Endothelial cell of umbilical vein (primary cell): Measurements from ENCODE around the gene RAB40A. TPM values are rescaled to one million over a fixed set of nuclear protein-coding genes. Genes with fewer than 3 reads are reported as not detected.

Experiments used
- BruUV-seq: library from RNA; stranded (reverse); fragments of 400-500 nt; replicated peaks from 2 replicates; lab custom pipeline; 2021; lab: Mats Ljungman, UMichigan
- CTCF ChIA-PET: fragments of 300-600, 350-600 bp; sonication (Branson Sonifier 250); formaldehyde crosslinking; loops from one replicate; lab custom pipeline; 2021; ENCODE audit warnings: antibody characterized with exemption, inconsistent platforms; lab: Charles Lee
- POLR2A ChIA-PET: fragments of 300-600, 350-600 bp; sonication (Branson Sonifier 250); formaldehyde crosslinking; loops from one replicate; lab custom pipeline; 2021; ENCODE audit warnings: antibody characterized with exemption, inconsistent platforms; lab: Charles Lee
- DNase-seq: peaks from one replicate; pipeline ENCODE4 v3.0.0-alpha.2; 2011; ENCODE audit warnings: low read depth, low spot score
- FAIRE-seq: peaks from 2 replicates; lab custom pipeline; 2011; peaks lifted over from hg19 to GRCh38; lab: Jason Lieb, UNC
- H2AFZ ChIP-seq: 2 replicates; pipeline ENCODE4 v1.6.0; 2012; ENCODE audit warnings: low read depth, low read length, control low read depth, inconsistent platforms
- H3K27ac ChIP-seq: 2 replicates; pipeline ENCODE4 v1.5.1; 2011; ENCODE audit warnings: low read depth, mild to moderate bottlenecking, control low read depth, low read length, moderate library complexity; ENCODE audit not compliant: insufficient read depth
- H3K27me3 ChIP-seq, 2 experiments: 2 replicates each; pipeline versions ENCODE4 v1.6.0 to v1.6.1; 2011; ENCODE audit warnings: low read length in 2 of 2, mixed read lengths in 1 of 2; ENCODE audit not compliant: control insufficient read depth in 2 of 2, insufficient read depth in 2 of 2
- H3K36me3 ChIP-seq, 2 experiments: 2 replicates in 1 of 2; 3 replicates in 1 of 2; pipeline ENCODE4 v1.5.1; 2011; ENCODE audit warnings: low read length in 2 of 2, mild to moderate bottlenecking in 1 of 2, moderate library complexity in 1 of 2; ENCODE audit not compliant: control insufficient read depth in 2 of 2, insufficient read depth in 2 of 2; ENCODE audit errors: extremely low read depth in 1 of 2
- H3K4me1 ChIP-seq: 3 replicates; pipeline ENCODE4 v1.5.1; 2011; ENCODE audit warnings: mild to moderate bottlenecking, low read length; ENCODE audit not compliant: control insufficient read depth, insufficient read depth; ENCODE audit errors: extremely low read depth
- H3K4me2 ChIP-seq: 2 replicates; pipeline ENCODE4 v1.6.1; 2011; ENCODE audit warnings: low read length, control low read depth, mixed read lengths; ENCODE audit not compliant: insufficient read depth
- H3K4me3 ChIP-seq, 3 experiments: fragments of 200-600 bp in 1 of 3; sonication (generic), shearing (Covaris generic) in 1 of 3; replicated peaks in 1 of 3; 2 replicates each; pipeline ENCODE4 v1.5.1; 2011 to 2016; ENCODE audit warnings: control low read depth in 3 of 3, low read length in 3 of 3, mild to moderate bottlenecking in 2 of 3, inconsistent platforms in 1 of 3, low read depth in 1 of 3, moderate library complexity in 1 of 3; ENCODE audit not compliant: insufficient read depth in 1 of 3
- H3K79me2 ChIP-seq: 2 replicates; pipeline ENCODE4 v1.6.0; 2012; ENCODE audit warnings: low read length, inconsistent platforms; ENCODE audit not compliant: control insufficient read depth, insufficient read depth
- H3K9ac ChIP-seq: replicated peaks from 2 replicates; pipeline ENCODE3; 2011; ENCODE audit warnings: low read length, control low read depth; ENCODE audit not compliant: insufficient read depth; ENCODE audit errors: extremely low read depth
- H3K9me1 ChIP-seq: replicated peaks from 3 replicates; pipeline ENCODE4 v1.6.0; 2011; ENCODE audit warnings: mild to moderate bottlenecking, low read length; ENCODE audit not compliant: control insufficient read depth, insufficient read depth; ENCODE audit errors: extremely low read depth
- H3K9me3 ChIP-seq: replicated peaks from 2 replicates; pipeline ENCODE4 v1.5.1; 2012; ENCODE audit warnings: low read length, inconsistent platforms; ENCODE audit not compliant: control insufficient read depth, insufficient read depth
- H4K20me1 ChIP-seq: replicated peaks from 2 replicates; pipeline ENCODE3; 2011; ENCODE audit warnings: mild to moderate bottlenecking, low read length; ENCODE audit not compliant: control insufficient read depth, insufficient read depth; ENCODE audit errors: extremely low read depth
- GATA2 ChIP-seq: IDR thresholded peaks from 2 replicates; pipeline ENCODE4 v1.7.0; 2011; ENCODE audit warnings: low read depth, mild to moderate bottlenecking, moderate library complexity, mixed read lengths, low read length; ENCODE audit not compliant: insufficient read length, insufficient read depth
- JUN ChIP-seq: IDR thresholded peaks from 2 replicates; pipeline ENCODE4 v1.6.1; 2011; ENCODE audit warnings: borderline replicate concordance, low read depth; ENCODE audit not compliant: insufficient read length, insufficient read depth
- POLR2A ChIP-seq: IDR thresholded peaks from 2 replicates; pipeline ENCODE4 v1.6.1; 2012; ENCODE audit warnings: low read depth, mild to moderate bottlenecking, control low read depth, low read length
- dilution Hi-C: fragments of 300-500 bp; cut with MboI; formaldehyde crosslinking; loops from one replicate; pipeline ENCODE4 v1.15.0; 2019; ENCODE audit warnings: low sequenced_read_pairs; ENCODE audit not compliant: extremely low pct_ligation_motif_present
- intact Hi-C: fragments of 100-400 bp; cut with micrococcal nuclease; formaldehyde crosslinking; loops from one replicate; pipeline ENCODE4 v1.10.0; 2022
- polyA plus RNA-seq, 4 experiments: library from polyadenylated mRNA; depleted of rRNA in 3 of 4; stranded (reverse) in 3 of 4; unstranded in 1 of 4; fragments of >200 nt; gene quantifications; 2 replicates each; pipeline versions ENCODE4 v1.2.1 to v1.2.3, GENCODE V29; 2011 to 2012; ENCODE audit warnings: missing spikeins in 1 of 4
- total RNA-seq: library from RNA; stranded (reverse); gene quantifications from 2 replicates; pipeline ENCODE4 v1.2.3, GENCODE V29; 2021

The RAB40A gene
- total and polyA plus RNA-seq, 2 donors (not counting 3 experiments of a cell fraction or from before 2014, with no cell fraction given): 0.30 to 0.58 TPM

DNA sequence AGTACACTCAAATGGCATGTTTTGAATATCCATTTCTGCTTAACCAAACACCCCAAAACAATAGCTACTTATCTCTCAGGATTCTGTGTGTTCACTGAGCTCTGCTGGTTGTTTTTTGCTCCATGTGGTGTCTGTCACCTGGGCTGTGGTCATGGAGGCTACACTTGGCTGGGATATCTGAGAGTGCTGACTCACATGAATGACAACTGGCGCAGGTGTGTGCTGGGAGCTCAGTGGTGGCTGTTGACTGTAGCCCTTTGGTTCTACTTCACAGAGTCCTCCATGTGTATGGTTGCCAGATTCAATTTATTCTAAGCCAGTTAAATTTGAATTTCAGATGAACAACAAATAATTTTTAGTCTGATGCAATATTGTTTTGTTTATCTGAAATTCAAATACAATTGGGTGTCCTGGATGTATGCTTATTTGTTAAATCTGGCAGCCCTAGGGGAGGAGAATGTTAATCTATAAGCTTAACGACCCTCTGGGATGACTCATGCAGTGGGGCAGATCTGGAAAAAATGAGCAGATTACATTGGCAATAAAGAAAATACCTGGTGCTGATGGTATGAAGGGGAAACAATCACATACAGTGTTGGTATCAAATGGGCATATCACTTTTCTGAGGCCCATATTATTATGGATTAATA is 37.8 kb upstream of the RAB40A start:
- no peaks in the 10 kb centered on the region for H3K9me3 ChIP-seq
- intact Hi-C loops: no loop called here
- no peak for TF ChIP-seq GATA2
- ChIA-PET CTCF (no interaction called here), POLR2A (no interaction called here)
- H3K79me2 ChIP-seq: no peaks in the 10 kb centered on the region
- H3K4me1 ChIP-seq: peaks cover 2% of the 10 kb centered on the region
- H4K20me1 ChIP-seq: no peaks in the 10 kb centered on the region
- H3K27me3 ChIP-seq: no peaks in the 10 kb centered on the region
- H3K4me3 ChIP-seq: no peak overlapping the region
- H3K27ac ChIP-seq: no peak overlapping the region
- no peaks in the 10 kb centered on the region for H3K36me3 ChIP-seq
- BruUV-seq: no TSS peak
- no peaks in the 10 kb centered on the region for H3K9me1 ChIP-seq
- H3K4me2 ChIP-seq: no peak overlapping the region
- no peak for DNase-seq
- no peak overlapping the region for H2AFZ ChIP-seq
- dilution Hi-C loops: no loop called here
- no peak overlapping the region for H3K9ac ChIP-seq
- FAIRE-seq: no peak

DNA sequence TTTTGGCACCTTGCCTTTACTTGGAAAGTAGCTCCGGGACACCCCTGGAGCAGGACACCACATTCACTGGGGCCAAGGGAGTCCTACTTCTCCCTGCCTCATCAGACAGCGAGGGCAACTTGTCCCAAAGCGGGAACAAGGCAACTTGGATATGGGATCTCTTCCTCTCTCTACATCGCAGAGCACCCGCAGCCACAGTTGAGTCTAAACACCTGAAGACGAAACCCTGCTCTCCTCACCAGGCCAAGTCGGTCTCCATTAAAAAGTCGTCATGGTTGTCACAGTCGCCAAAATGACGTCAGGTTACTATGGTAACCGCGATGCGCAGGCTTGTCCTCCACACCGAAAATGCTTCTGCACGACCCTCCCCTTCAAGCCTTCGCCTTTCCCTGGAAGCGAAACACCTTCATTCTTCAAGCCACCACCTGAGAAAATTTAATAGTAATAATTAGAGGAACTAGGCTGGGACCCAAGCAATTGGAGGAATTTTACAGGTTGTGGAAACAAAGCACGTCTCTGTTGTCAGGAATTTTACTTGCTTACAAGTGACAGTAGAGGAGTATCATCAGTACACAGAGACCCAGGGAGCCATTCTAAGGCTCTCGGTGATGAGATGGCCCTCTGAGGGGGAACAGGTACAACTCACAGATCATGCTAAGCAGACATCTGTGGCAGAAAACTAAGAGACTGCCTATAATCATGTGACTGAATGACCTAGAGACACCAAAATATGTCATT is 35.6 kb upstream of the RAB40A start:
- Histone ChIP-seq H4K20me1 (no peaks in the 10 kb centered on the region), H3K27ac (peak overlapping the region; percentile 28), H3K4me3 (peak overlapping the region; percentile 37 to 64 (median 39)), H3K4me1 (peaks cover 2% of the 10 kb centered on the region), H3K27me3 (no peaks in the 10 kb centered on the region), H3K9ac (peak overlapping the region; percentile 59), H3K9me3 (no peaks in the 10 kb centered on the region), H2AFZ (peak overlapping the region; percentile 97), H3K36me3 (no peaks in the 10 kb centered on the region), H3K79me2 (no peaks in the 10 kb centered on the region), H3K9me1 (no peaks in the 10 kb centered on the region), H3K4me2 (peak overlapping the region; percentile 81)
- intact Hi-C loops: loop anchor here (2.0 kb wide), 1 partner anchor 30 kb away; the partner anchor contains the start of gene TCEAL4
- no TSS peak for BruUV-seq
- ChIA-PET POLR2A (no interaction called here), CTCF (interaction anchor here (1.2 kb wide), 1 partner anchor 75 kb away, joined by 3 read pairs; no protein-coding TSS in a partner anchor)
- TF ChIP-seq JUN (peak; percentile 21), POLR2A (no peak)
- FAIRE-seq (peak; percentile 95), DNase-seq (peak; percentile 67)
- dilution Hi-C loops: no loop called here
